Endometrial microvascular endothelial cells (primary cell): ENCODE data around the gene SLFN5. TPM values are rescaled to one million over a fixed set of nuclear protein-coding genes. Genes with fewer than 3 reads are reported as not detected.

Source experiments
- in situ Hi-C: cut with HindIII; loops from 2 replicates; pipeline ENCODE4 v1.10.0; 2017; ENCODE audit warnings: low sequenced_read_pairs, low pct_unique_long_range_greater_than_20kb; ENCODE audit errors: inconsistent ontology term
- total RNA-seq: library from RNA; depleted of rRNA; stranded (reverse); fragments of >200 nt; gene quantifications from one replicate; pipeline ENCODE4 v1.2.3, GENCODE V29; 2015; ENCODE audit errors: inconsistent ontology term

Gene SLFN5
- total RNA-seq, 1 donor from 2014 or later = 26.3 TPM

- in situ Hi-C loops = loop anchor here (10.0 to 25.0 kb wide), 2 partner anchors 181 to 221 kb away; partner anchors contain the start of gene SLFN12L
These were observed 73.1 kb downstream of the SLFN5 start for GRCh38 chr17:35315971-35316370.

- in situ Hi-C loops = loop anchor here (25.0 kb wide), 1 partner anchor 215 kb away; the partner anchor contains the start of gene SLFN12L
These were observed 79.9 kb downstream of the SLFN5 start for GRCh38 chr17:35322749-35323148.

Other genes with a start within 250 kb of the SLFN5 start
- 24.3 TPM for gene RFFL, start 179.4 kb upstream of the SLFN5 start, total RNA-seq
- 13.0 TPM for gene RAD51D, start 123.2 kb upstream of the SLFN5 start, total RNA-seq
- gene FNDC8, start 121.5 kb upstream of the SLFN5 start, total RNA-seq = not detected
- 33.5 TPM for gene NLE1, start 100.8 kb upstream of the SLFN5 start, total RNA-seq
- gene UNC45B, start 95.3 kb upstream of the SLFN5 start, total RNA-seq = not detected
- not detected for gene SLC35G3, start 48.7 kb upstream of the SLFN5 start, total RNA-seq
- 113 TPM for gene SLFN11, start 130.5 kb downstream of the SLFN5 start, total RNA-seq
- 35.8 TPM for gene SLFN12, start 189.4 kb downstream of the SLFN5 start, total RNA-seq
- 5.1 TPM for gene SLFN13, start 205.7 kb downstream of the SLFN5 start, total RNA-seq